K562 (cell line): Measurements from ENCODE around the gene DPM1. TPM values are rescaled to one million over a fixed set of nuclear protein-coding genes. Genes with fewer than 3 reads are reported as not detected.

Source experiments
- CC2D1A ChIP-seq: fragments of 450-650 bp; IDR thresholded peaks from 2 replicates; pipeline ENCODE4 v1.6.1; 2017; ENCODE audit warnings: mild to moderate bottlenecking
- CHCHD3 ChIP-seq: fragments of 250-450 bp; sonication (Bioruptor Pico); IDR thresholded peaks from 2 replicates; pipeline ENCODE4 v2.1.2; 2022; ENCODE audit warnings: mild to moderate bottlenecking
- HDAC6 ChIP-seq: IDR thresholded peaks from 2 replicates; pipeline ENCODE4 v1.6.1; 2012; ENCODE audit warnings: low read depth, mild to moderate bottlenecking, control low read depth, inconsistent platforms, low read length, moderate library complexity
- HNRNPK ChIP-seq: fragments of 200-400 bp; formaldehyde crosslinking; IDR thresholded peaks from one replicate; pipeline ENCODE4 v1.6.1; 2018; ENCODE audit warnings: mild to moderate bottlenecking, low read depth, low read length; ENCODE audit not compliant: poor library complexity, severe bottlenecking
- HNRNPLL ChIP-seq: fragments of 200-400 bp; formaldehyde crosslinking; IDR thresholded peaks from 2 replicates; pipeline ENCODE4 v1.6.1; 2017; ENCODE audit warnings: low read length, low read depth, mild to moderate bottlenecking; ENCODE audit not compliant: poor library complexity, severe bottlenecking
- KLF10 ChIP-seq: fragments of 250-450 bp; sonication (Bioruptor Pico); IDR thresholded peaks from 2 replicates; pipeline ENCODE4 v1.6.1; 2021; ENCODE audit warnings: matching md5 sums
- LCOR ChIP-seq: sonication (generic); formaldehyde crosslinking; IDR thresholded peaks from 2 replicates; pipeline ENCODE4 v1.8.0; 2022; ENCODE audit warnings: mild to moderate bottlenecking, missing genetic modification reagents
- MYNN ChIP-seq, 2 experiments: sonication (generic); formaldehyde crosslinking in 1 of 2; IDR thresholded peaks; 2 replicates each; pipeline versions ENCODE4 v1.5.0 to v1.6.1; 2016 to 2020; ENCODE audit warnings: antibody characterized with exemption in 1 of 2, missing genetic modification reagents in 1 of 2
- POLR2G ChIP-seq: fragments of 200-400 bp; formaldehyde crosslinking; IDR thresholded peaks from 2 replicates; pipeline ENCODE4 v1.6.1; 2017; ENCODE audit warnings: low read depth, mild to moderate bottlenecking, antibody characterized with exemption, low read length, moderate library complexity
- POU5F1 ChIP-seq: fragments of 150-350 bp; IDR thresholded peaks from 2 replicates; pipeline ENCODE4 v1.6.1; 2014; ENCODE audit warnings: borderline replicate concordance, low read length, low read depth, mild to moderate bottlenecking; ENCODE audit not compliant: partially characterized antibody
- SMAD1 ChIP-seq: fragments of 150-350 bp; IDR thresholded peaks from 2 replicates; pipeline ENCODE4 v1.6.1; 2014; ENCODE audit warnings: low read length, low read depth; ENCODE audit not compliant: partially characterized antibody
- TAL1 ChIP-seq: fragments of 450-650 bp; IDR thresholded peaks from 2 replicates; pipeline ENCODE4 v1.6.1; 2016; ENCODE audit warnings: mild to moderate bottlenecking
- polyA plus RNA-seq, 8 experiments: library from polyadenylated mRNA; depleted of rRNA in 4 of 8; stranded (reverse) in 5 of 8; unstranded in 3 of 8; fragments of >200 nt; fragmentation: Nextera tagmentation in 2 of 8; fragmentation: Illumina TruSeq in 1 of 8; extraction: Ambion mirVana in 2 of 8; extraction: Trizol in 1 of 8; gene quantifications; 2 replicates each; pipeline versions ENCODE4 v1.2.1 to v1.2.3, GENCODE V29; 2011 to 2014; ENCODE audit warnings: inconsistent platforms in 1 of 8, missing spikeins in 1 of 8
- total RNA-seq, 7 experiments: library from RNA; depleted of rRNA in 6 of 7; stranded (reverse); fragments of >200 nt in 6 of 7; fragmentation: Illumina TruSeq in 2 of 7; extraction: Trizol in 2 of 7; gene quantifications; 2 replicates each; pipeline versions ENCODE4 v1.2.1 to v1.2.3, GENCODE V29; 2011 to 2021; ENCODE audit warnings: low replicate concordance in 1 of 7
- TF ChIP-seq, protein P1 (sequence below), 2 experiments: fragments of 450-650 bp; IDR thresholded peaks; 2 replicates each; pipeline ENCODE4 v1.6.1; 2016
- TF ChIP-seq, protein P2 (sequence below): fragments of 250-450 bp; sonication (Bioruptor Pico); IDR thresholded peaks from 2 replicates; pipeline ENCODE4 v1.6.1; 2021; ENCODE audit warnings: mild to moderate bottlenecking
- TF ChIP-seq, protein P3 (sequence below): sonication (generic); formaldehyde crosslinking; IDR thresholded peaks from 2 replicates; pipeline ENCODE4 v1.9.0; 2022; ENCODE audit warnings: mild to moderate bottlenecking, missing genetic modification reagents
- TF ChIP-seq, protein P4 (sequence below): fragments of 450-650 bp; formaldehyde crosslinking; IDR thresholded peaks from 2 replicates; pipeline ENCODE4 v1.4.0; 2022; ENCODE audit warnings: missing genetic modification characterization
- TF ChIP-seq, protein P5 (sequence below): fragments of 250-450 bp; sonication (Bioruptor Pico); IDR thresholded peaks from 2 replicates; pipeline ENCODE4 v1.8.0; 2021; ENCODE audit warnings: moderate library complexity, mild to moderate bottlenecking, inconsistent platforms
- TF ChIP-seq, protein P6 (sequence below), 2 experiments: fragments of 450-650 bp in 1 of 2; sonication (generic) in 1 of 2; formaldehyde crosslinking; conservative IDR thresholded peaks; 2 replicates each; pipeline versions ENCODE4 v1.4.0 to v1.8.1; 2020 to 2022; ENCODE audit warnings: mild to moderate bottlenecking in 1 of 2, missing genetic modification reagents in 1 of 2
- TF ChIP-seq, protein P7 (sequence below): fragments of 450-650 bp; conservative IDR thresholded peaks from 2 replicates; pipeline ENCODE4 v1.6.1; 2016; ENCODE audit warnings: missing genetic modification characterization, low read depth, mild to moderate bottlenecking, control low read depth, missing compliant biosample characterization

The DPM1 gene
- total and polyA plus RNA-seq, 9 of the 15 experiments (the other 6 are each of a cell fraction or from before 2014, with no cell fraction given), result 75.2 to 190 (median 153) TPM

DNA sequence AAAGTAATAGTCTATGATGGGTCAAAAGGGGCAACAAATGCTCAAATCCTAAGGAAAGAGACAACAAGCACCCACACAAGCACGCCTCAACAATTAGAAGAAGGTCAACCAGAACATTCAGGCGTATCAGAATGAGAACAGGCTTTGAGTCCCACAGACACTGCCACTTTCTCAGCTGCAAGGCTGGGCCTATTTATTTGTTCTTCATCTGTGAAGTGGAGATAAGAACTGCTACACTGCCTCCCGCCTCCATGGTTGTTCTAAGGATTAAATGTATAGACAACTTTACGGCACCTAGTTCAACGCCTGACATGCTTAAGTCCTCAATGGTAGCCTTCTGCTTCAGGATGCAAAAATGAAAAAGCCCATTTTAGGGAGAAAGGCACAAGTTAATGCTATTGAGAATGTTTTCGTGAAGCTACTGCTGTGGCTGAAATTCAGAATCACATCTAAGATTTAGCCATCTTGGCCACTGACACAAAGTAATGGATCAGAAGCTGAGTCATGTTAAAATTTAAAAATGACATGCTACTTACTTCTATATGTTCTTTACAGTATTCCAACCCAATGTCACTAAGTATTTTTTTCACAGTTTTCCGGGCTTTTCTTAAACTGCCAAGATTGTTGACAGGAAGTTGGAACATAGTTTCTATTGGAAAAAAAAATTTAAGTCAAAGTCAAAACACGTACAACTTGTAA lies 54.8 kb downstream of the DPM1 start (continued):
- TF ChIP-seq, protein P1, sequence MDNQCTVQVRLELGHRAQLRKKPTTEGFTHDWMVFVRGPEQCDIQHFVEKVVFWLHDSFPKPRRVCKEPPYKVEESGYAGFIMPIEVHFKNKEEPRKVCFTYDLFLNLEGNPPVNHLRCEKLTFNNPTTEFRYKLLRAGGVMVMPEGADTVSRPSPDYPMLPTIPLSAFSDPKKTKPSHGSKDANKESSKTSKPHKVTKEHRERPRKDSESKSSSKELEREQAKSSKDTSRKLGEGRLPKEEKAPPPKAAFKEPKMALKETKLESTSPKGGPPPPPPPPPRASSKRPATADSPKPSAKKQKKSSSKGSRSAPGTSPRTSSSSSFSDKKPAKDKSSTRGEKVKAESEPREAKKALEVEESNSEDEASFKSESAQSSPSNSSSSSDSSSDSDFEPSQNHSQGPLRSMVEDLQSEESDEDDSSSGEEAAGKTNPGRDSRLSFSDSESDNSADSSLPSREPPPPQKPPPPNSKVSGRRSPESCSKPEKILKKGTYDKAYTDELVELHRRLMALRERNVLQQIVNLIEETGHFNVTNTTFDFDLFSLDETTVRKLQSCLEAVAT (IDR thresholded peaks at IDR 0.05), result no peak
- no peak for TF ChIP-seq SMAD1
- TF ChIP-seq CC2D1A, result peak; percentile 85; the same call in 1 of the 2 replicates
- TF ChIP-seq HDAC6, result no peak
- TF ChIP-seq, protein P2, sequence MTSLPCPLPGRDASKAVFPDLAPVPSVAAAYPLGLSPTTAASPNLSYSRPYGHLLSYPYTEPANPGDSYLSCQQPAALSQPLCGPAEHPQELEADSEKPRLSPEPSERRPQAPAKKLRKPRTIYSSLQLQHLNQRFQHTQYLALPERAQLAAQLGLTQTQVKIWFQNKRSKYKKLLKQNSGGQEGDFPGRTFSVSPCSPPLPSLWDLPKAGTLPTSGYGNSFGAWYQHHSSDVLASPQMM (CRISPR knock-in tag), result no peak
- TF ChIP-seq POU5F1, result no peak
- TF ChIP-seq HNRNPK, result no peak
- peak; percentile 96 for TF ChIP-seq TAL1
- peak; percentile 69 for TF ChIP-seq LCOR
- TF ChIP-seq, protein P3, sequence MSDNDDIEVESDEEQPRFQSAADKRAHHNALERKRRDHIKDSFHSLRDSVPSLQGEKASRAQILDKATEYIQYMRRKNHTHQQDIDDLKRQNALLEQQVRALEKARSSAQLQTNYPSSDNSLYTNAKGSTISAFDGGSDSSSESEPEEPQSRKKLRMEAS (CRISPR knock-in tag), result no peak
- TF ChIP-seq, protein P4, sequence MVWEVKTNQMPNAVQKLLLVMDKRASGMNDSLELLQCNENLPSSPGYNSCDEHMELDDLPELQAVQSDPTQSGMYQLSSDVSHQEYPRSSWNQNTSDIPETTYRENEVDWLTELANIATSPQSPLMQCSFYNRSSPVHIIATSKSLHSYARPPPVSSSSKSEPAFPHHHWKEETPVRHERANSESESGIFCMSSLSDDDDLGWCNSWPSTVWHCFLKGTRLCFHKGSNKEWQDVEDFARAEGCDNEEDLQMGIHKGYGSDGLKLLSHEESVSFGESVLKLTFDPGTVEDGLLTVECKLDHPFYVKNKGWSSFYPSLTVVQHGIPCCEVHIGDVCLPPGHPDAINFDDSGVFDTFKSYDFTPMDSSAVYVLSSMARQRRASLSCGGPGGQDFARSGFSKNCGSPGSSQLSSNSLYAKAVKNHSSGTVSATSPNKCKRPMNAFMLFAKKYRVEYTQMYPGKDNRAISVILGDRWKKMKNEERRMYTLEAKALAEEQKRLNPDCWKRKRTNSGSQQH, result no peak
- TF ChIP-seq, protein P5, sequence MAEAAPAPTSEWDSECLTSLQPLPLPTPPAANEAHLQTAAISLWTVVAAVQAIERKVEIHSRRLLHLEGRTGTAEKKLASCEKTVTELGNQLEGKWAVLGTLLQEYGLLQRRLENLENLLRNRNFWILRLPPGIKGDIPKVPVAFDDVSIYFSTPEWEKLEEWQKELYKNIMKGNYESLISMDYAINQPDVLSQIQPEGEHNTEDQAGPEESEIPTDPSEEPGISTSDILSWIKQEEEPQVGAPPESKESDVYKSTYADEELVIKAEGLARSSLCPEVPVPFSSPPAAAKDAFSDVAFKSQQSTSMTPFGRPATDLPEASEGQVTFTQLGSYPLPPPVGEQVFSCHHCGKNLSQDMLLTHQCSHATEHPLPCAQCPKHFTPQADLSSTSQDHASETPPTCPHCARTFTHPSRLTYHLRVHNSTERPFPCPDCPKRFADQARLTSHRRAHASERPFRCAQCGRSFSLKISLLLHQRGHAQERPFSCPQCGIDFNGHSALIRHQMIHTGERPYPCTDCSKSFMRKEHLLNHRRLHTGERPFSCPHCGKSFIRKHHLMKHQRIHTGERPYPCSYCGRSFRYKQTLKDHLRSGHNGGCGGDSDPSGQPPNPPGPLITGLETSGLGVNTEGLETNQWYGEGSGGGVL (CRISPR knock-in tag), result no peak
- TF ChIP-seq KLF10 (CRISPR knock-in tag), result no peak
- TF ChIP-seq MYNN (IDR thresholded peaks at IDR 0.05), result no peak
- no peak for TF ChIP-seq MYNN (CRISPR knock-in tag; IDR thresholded peaks at IDR 0.05)
- TF ChIP-seq, protein P6, sequence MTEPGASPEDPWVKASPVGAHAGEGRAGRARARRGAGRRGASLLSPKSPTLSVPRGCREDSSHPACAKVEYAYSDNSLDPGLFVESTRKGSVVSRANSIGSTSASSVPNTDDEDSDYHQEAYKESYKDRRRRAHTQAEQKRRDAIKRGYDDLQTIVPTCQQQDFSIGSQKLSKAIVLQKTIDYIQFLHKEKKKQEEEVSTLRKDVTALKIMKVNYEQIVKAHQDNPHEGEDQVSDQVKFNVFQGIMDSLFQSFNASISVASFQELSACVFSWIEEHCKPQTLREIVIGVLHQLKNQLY (CRISPR knock-in tag; conservative IDR thresholded peaks at IDR 0.05), result no peak
- TF ChIP-seq, protein P7, sequence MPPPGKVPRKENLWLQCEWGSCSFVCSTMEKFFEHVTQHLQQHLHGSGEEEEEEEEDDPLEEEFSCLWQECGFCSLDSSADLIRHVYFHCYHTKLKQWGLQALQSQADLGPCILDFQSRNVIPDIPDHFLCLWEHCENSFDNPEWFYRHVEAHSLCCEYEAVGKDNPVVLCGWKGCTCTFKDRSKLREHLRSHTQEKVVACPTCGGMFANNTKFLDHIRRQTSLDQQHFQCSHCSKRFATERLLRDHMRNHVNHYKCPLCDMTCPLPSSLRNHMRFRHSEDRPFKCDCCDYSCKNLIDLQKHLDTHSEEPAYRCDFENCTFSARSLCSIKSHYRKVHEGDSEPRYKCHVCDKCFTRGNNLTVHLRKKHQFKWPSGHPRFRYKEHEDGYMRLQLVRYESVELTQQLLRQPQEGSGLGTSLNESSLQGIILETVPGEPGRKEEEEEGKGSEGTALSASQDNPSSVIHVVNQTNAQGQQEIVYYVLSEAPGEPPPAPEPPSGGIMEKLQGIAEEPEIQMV (tag), result no peak
- TF ChIP-seq POLR2G, result no peak
- no peak for TF ChIP-seq HNRNPLL
- TF ChIP-seq CHCHD3 (CRISPR knock-in tag), result no peak
